ENCODE measurements around the gene OSBPL3.

The OSBPL3 gene

GRCh38 chr7:24891311-24891735 lies 88.7 kb downstream of the OSBPL3 start:
- TF ChIP-seq CTCF (IDR thresholded peaks at IDR 0.05; ENCODE audit: low read depth, low read length) = no peak
- DNase-seq (ENCODE audit: extremely low read depth, low read depth) = no peak

GRCh38 chr7:24889611-24890010 lies 90.4 kb downstream of the OSBPL3 start:
- TF ChIP-seq CTCF (IDR thresholded peaks at IDR 0.05; ENCODE audit: low read depth, low read length) = no peak
- DNase-seq (ENCODE audit: extremely low read depth, low read depth) = no peak

- no peak for TF ChIP-seq CTCF (IDR thresholded peaks at IDR 0.05; ENCODE audit: low read depth, low read length)
- DNase-seq (ENCODE audit: extremely low read depth, low read depth) = no peak
Observed at GRCh38 chr7:24888653-24889052, 91.3 kb downstream of the OSBPL3 start.

- DNase-seq (ENCODE audit: extremely low read depth, low read depth) = no peak
- TF ChIP-seq CTCF (IDR thresholded peaks at IDR 0.05; ENCODE audit: low read depth, low read length) = no peak
Observed at GRCh38 chr7:24885716-24886115, 94.3 kb downstream of the OSBPL3 start.

- TF ChIP-seq CTCF (IDR thresholded peaks at IDR 0.05; ENCODE audit: low read depth, low read length) = no peak
- DNase-seq (ENCODE audit: extremely low read depth, low read depth) = no peak
Observed at GRCh38 chr7:24885305-24885704, 94.7 kb downstream of the OSBPL3 start.

GRCh38 chr7:24884401-24884800 lies 95.6 kb downstream of the OSBPL3 start:
- TF ChIP-seq CTCF (IDR thresholded peaks at IDR 0.05; ENCODE audit: low read depth, low read length) = no peak
- no peak for DNase-seq (ENCODE audit: extremely low read depth, low read depth)

- no peak for DNase-seq (ENCODE audit: extremely low read depth, low read depth)
- no peak for TF ChIP-seq CTCF (IDR thresholded peaks at IDR 0.05; ENCODE audit: low read depth, low read length)
Observed at GRCh38 chr7:24883622-24884013, 96.4 kb downstream of the OSBPL3 start.
